ENCODE results near the gene SRSF12.

DNA sequence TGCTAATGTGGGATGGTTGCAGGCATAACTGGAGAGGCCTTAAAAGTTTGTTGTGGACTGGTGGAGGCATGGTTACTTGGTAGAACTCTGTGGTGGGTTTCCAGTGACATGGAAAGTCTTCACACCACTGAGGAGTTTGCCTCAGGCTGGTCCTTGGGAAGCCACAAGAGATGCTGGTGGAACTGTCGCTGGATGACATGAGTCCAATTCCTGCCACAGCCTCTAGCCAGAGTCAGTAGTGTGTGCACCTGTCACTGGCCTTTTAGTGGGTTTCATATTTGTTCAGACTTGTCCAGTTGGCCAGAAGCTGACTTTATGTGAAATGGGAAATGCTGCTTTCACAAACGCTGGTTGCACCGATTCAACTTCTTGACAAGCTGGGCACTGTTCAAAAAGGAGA lies 13.7 kb upstream of the SRSF12 start:
- TF ChIP-seq CTCF (IDR thresholded peaks at IDR 0.05; ENCODE audit: insufficient read depth, low read length, poor library complexity, severe bottlenecking) (no peak), EZH2phosphoT487 (conservative IDR thresholded peaks at IDR 0.05; ENCODE audit: low read length) (no peak)

Measured in SU-DHL-6 (cell line).